ENCODE measurements around the gene CHCHD4. TPM values are rescaled to one million over a fixed set of nuclear protein-coding genes. Genes with fewer than 3 reads are reported as not detected.

The CHCHD4 gene
- polyA plus RNA-seq, 1 donor (not counting 4 experiments of a cell fraction or from before 2014, with no cell fraction given) = 22.1 TPM

- H3K36me3 ChIP-seq (ENCODE audit: control insufficient read depth in 2 of 2, extremely low read depth in 1 of 2, insufficient read depth in 2 of 2, low read length in 2 of 2) = peaks cover 26 to 60% of the 10 kb centered on the region in 2 experiments
- H3K27ac ChIP-seq (ENCODE audit: control insufficient read depth, insufficient read depth, low read length) = peak overlapping the region; percentile 94
Observed at GRCh38 chr3:14169871-14170270, 45.2 kb upstream of the CHCHD4 start.

GRCh38 chr3:14169435-14169834, 44.8 kb upstream of the CHCHD4 start:
- H3K27ac ChIP-seq (ENCODE audit: control insufficient read depth, insufficient read depth, low read length) = peak overlapping the region; percentile 94
- DNase-seq (ENCODE audit: low read depth, low spot score) = no peak
- peaks cover 55% of the 10 kb centered on the region for H3K4me1 ChIP-seq (ENCODE audit: control insufficient read depth, extremely low read depth, insufficient read depth, low read length)
- FAIRE-seq = no peak
- TF ChIP-seq CTCF (optimal IDR thresholded peaks at IDR 0.05 in 1 of 3, IDR thresholded peaks at IDR 0.05 in 1 of 3, conservative IDR thresholded peaks at IDR 0.05 in 1 of 3; ENCODE audit: extremely low read depth in 1 of 3, insufficient read depth in 2 of 3, low read length in 3 of 3) = no peak
- TF ChIP-seq EZH2 (IDR thresholded peaks at IDR 0.05; ENCODE audit: low read length) = no peak
- H3K79me2 ChIP-seq (ENCODE audit: control insufficient read depth, insufficient read depth, low read length) = peaks cover 22% of the 10 kb centered on the region
- dilution Hi-C loops (cut with MboI; ENCODE audit: extremely low pct_ligation_motif_present, low sequenced_read_pairs) = no loop called here
- H3K9me1 ChIP-seq (ENCODE audit: control insufficient read depth, extremely low read depth, insufficient read depth, low read length) = no peaks in the 10 kb centered on the region
- no peak overlapping the region for H2AFZ ChIP-seq (ENCODE audit: control insufficient read depth, low read length)
- H3K4me2 ChIP-seq (ENCODE audit: control insufficient read depth, extremely low read depth, insufficient read depth, low read depth, low read length) = peak overlapping the region; percentile 65
- H3K27me3 ChIP-seq (ENCODE audit: control insufficient read depth, extremely low read depth, insufficient read depth, low read length) = no peaks in the 10 kb centered on the region
- no peaks in the 10 kb centered on the region for H3K9me3 ChIP-seq (ENCODE audit: control insufficient read depth, low read depth, low read length)
- no peaks in the 10 kb centered on the region for H4K20me1 ChIP-seq (ENCODE audit: control insufficient read depth, extremely low read depth, insufficient read depth, low read length)
- H3K9ac ChIP-seq (ENCODE audit: control insufficient read depth, extremely low read depth, insufficient read depth, low read length) = no peak overlapping the region
- H3K36me3 ChIP-seq (ENCODE audit: control insufficient read depth in 2 of 2, extremely low read depth in 1 of 2, insufficient read depth in 2 of 2, low read length in 2 of 2) = peaks cover 26 to 64% of the 10 kb centered on the region in 2 experiments
- no peak overlapping the region for H3K4me3 ChIP-seq (ENCODE audit: control insufficient read depth in 2 of 3, extremely low read depth in 1 of 3, insufficient read depth in 2 of 3, low read depth in 1 of 3, low read length in 3 of 3)

More at GRCh38 chr3:14169871-14170270, 45.2 kb upstream of the CHCHD4 start:
- H3K9me3 ChIP-seq (ENCODE audit: control insufficient read depth, low read depth, low read length) = no peaks in the 10 kb centered on the region
- H2AFZ ChIP-seq (ENCODE audit: control insufficient read depth, low read length) = no peak overlapping the region
- H3K4me3 ChIP-seq (ENCODE audit: control insufficient read depth in 2 of 3, extremely low read depth in 1 of 3, insufficient read depth in 2 of 3, low read depth in 1 of 3, low read length in 3 of 3) = no peak overlapping the region
- H3K27me3 ChIP-seq (ENCODE audit: control insufficient read depth, extremely low read depth, insufficient read depth, low read length) = no peaks in the 10 kb centered on the region
- peaks cover 2% of the 10 kb centered on the region for H3K9me1 ChIP-seq (ENCODE audit: control insufficient read depth, extremely low read depth, insufficient read depth, low read length)
- dilution Hi-C loops (cut with MboI; ENCODE audit: extremely low pct_ligation_motif_present, low sequenced_read_pairs) = no loop called here
- DNase-seq (ENCODE audit: low read depth, low spot score) (no peak), FAIRE-seq (no peak)
- H4K20me1 ChIP-seq (ENCODE audit: control insufficient read depth, extremely low read depth, insufficient read depth, low read length) = no peaks in the 10 kb centered on the region
- TF ChIP-seq CTCF (optimal IDR thresholded peaks at IDR 0.05 in 1 of 3, IDR thresholded peaks at IDR 0.05 in 1 of 3, conservative IDR thresholded peaks at IDR 0.05 in 1 of 3; ENCODE audit: extremely low read depth in 1 of 3, insufficient read depth in 2 of 3, low read length in 3 of 3) (peak in 1 of 3 experiments; percentile 12), EZH2 (IDR thresholded peaks at IDR 0.05; ENCODE audit: low read length) (no peak)
- H3K79me2 ChIP-seq (ENCODE audit: control insufficient read depth, insufficient read depth, low read length) = peaks cover 26% of the 10 kb centered on the region
- H3K4me2 ChIP-seq (ENCODE audit: control insufficient read depth, extremely low read depth, insufficient read depth, low read depth, low read length) = peak overlapping the region; percentile 65
- peak overlapping the region; percentile 62 for H3K9ac ChIP-seq (ENCODE audit: control insufficient read depth, extremely low read depth, insufficient read depth, low read length)
- peaks cover 59% of the 10 kb centered on the region for H3K4me1 ChIP-seq (ENCODE audit: control insufficient read depth, extremely low read depth, insufficient read depth, low read length)

Measured in keratinocyte (primary cell).